GM19397 (cell line): ENCODE results near the gene PDZD11.
A peak's percentile ranks its signal among the peaks of the same experiment; 100 is the strongest.
"Not testable (repeated sequence)": the region's sequence is repeated elsewhere in the genome, so short reads cannot be mapped to it uniquely, and the experiment has no call there.

Source experiments
- ATAC-seq: cut with Tn5 transposase; IDR thresholded peaks from one replicate; pipeline ENCODE4 v1.9.1; 2021; ENCODE audit warnings: mild to moderate bottlenecking, moderate library complexity; ENCODE audit not compliant: unreplicated experiment

PDZD11 gene

DNA sequence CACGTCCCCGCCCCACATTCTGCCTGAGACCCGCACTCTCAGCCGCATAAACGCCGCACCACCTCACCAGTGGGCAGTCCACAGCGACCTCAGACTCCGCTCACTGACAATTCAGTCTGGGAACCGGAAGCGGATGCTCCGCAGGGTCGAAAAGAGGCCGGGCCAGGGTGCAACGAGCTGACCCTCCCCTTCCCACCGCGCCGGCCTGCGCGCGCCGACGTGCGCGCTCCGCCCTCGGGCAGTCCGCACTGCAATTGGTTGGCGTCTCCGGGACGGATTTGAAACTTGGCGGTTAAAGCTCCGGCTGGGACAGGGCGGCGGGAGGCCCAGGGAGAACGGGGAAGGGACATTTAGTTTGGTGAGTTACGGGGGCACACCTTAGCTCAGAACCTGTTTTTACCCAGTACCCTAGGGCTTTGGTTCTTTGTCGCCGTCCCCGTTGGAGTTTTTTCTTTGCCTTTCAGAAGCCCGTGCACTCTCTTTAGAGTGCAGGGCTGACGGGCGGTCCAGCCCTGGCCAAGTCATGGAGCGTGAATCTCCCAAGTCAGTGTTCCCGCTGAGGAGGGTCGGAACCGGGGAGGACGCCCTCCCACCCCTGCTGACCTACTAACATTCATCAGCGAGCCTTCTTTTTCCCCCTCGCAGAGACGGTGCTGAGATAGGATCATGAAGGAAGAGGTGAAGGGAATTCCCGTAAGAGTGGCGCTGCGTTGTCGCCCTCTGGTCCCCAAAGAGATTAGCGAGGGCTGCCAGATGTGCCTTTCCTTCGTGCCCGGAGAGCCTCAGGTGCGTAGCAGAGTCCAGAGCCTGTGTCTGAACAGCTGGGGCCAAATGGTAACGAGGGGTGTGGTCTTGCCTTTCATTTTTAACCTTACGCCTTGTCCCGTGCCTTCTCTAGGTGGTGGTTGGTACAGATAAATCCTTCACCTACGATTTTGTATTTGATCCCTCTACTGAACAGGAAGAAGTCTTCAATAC is at the start of gene PDZD11, which contains the start of gene KIF4A:
Gene PDZD11 (minus strand): TSS at position 135 of the 978 bp plus-strand sequence. CDS start 586 bp downstream, outside the sequence.
Gene KIF4A (plus strand): TSS at position 312 of the 978 bp plus-strand sequence. CDS start 355 bp downstream, at position 667.
- ATAC-seq: peak; percentile 97

- no peak for ATAC-seq
Measured at GRCh38 chrX:70338290-70338689, 48.6 kb upstream of the PDZD11 start.

GRCh38 chrX:70336767-70337166 is 47.0 kb upstream of the PDZD11 start:
- peak; percentile 97 for ATAC-seq

- no peak for ATAC-seq
Measured at GRCh38 chrX:70332600-70332999, 42.9 kb upstream of the PDZD11 start.

DNA sequence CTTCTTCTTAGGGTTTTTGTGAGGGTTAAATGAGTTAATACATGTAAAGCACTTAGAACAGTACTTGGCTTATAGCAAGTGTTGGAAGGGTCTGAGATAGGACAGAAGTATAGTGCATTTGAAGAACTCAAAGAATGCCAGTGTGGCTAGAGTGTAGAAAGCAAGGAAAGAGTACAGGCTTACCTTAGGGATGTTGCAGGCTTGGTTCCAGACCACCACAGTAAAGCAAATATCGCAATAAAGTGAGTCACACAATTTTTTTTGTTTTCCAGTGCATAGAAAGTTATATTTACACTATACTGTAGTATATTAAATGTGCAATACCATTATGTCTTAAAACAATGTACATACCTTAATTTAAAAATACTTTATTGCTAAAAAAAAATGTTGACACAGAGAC is 41.4 kb upstream of the PDZD11 start:
- no peak for ATAC-seq

GRCh38 chrX:70324326-70324725 is 34.6 kb upstream of the PDZD11 start:
- ATAC-seq: no peak

DNA sequence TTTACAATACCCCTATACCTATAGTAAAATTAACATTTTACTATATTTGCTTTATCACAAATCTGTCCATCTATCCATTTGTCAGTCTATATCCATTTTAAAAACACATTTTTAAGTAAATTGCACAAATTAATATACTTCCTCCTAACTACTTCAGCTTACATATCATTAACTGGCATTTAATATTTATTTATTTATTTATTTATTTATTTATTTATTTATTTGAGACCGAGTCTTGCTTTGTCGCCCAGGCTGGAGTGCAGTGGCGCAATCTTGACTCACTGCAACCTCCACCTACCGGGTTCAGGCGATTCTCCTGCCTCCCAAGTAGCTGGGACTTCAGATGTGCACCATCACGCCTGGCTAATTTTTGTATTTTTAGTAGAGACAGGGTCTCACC is 33.9 kb upstream of the PDZD11 start:
- ATAC-seq: not testable (repeated sequence)

DNA sequence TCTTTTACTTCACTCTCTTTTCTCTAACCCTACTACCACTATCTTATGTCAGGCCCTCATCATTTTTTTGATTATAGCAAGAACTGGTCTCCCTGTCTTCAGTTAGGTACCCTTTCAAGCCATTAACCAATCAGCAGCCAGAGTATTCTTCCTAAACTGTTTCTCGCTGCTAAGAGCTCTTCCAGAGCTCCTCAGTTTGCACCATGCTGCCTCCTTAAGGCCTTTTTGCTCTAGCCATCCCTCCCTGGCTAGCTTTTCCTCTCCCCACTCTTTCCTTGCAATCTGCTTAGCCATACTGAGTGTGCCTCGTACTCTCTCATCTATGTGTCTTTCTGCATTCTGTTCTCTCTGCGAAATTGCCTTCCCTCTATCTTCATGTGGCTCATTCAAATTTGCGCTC is 33.1 kb upstream of the PDZD11 start:
- ATAC-seq: no peak

GRCh38 chrX:70313503-70313902 is 23.8 kb upstream of the PDZD11 start:
- ATAC-seq: no peak

GRCh38 chrX:70301716-70302115 is 12.0 kb upstream of the PDZD11 start:
- ATAC-seq: no peak

DNA sequence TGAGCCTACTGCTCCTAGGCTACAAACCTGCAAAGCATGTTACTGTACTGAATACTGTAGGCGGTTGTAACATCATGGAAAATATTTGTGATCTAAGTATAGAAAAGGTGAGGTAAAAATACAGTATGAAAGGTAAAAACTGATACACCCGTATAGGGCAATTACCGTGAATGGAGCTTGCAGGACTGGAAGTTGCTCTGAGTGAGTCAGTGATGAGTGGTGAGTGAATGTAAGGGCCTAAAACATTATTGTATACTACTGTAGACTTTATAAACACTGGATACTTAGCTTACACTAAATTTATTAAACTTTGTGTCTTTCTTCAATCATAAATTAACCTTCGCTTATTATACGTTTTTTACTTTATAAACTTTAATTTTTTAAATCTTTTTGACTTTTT is 3.9 kb upstream of the PDZD11 start:
- ATAC-seq: no peak

GRCh38 chrX:70292788-70293187 is 3.1 kb upstream of the PDZD11 start:
- ATAC-seq: no peak

DNA sequence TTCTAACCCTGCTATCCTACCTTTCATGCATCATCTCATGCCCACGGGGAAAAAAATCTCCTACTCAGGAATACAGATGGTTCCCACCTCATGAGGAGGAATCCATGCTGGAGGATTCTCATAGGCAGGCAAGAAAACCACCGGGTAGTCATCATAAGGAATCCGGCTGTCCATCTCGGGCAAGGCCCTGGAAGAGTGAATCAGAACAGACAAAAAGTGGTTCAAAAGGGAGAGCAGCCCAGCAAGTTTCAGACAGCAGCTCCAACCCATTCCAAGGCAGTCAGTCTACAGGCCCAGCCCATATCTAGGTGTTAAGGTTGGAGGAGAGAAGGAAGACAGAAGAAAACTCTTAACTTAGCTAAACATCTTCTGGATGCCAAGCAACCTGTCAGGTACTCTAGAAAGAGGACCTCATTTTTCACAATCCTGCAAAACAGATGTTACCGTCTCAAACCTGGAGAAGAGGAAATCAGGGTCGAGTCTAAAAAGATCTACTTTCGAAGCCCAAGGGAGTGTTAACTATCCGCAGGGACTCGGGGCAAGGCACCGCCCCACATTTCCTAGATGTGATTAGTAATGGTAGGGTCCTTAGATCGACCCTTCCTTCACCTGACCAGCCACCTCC is 447 bp downstream of the PDZD11 start:
- no peak for ATAC-seq

DNA sequence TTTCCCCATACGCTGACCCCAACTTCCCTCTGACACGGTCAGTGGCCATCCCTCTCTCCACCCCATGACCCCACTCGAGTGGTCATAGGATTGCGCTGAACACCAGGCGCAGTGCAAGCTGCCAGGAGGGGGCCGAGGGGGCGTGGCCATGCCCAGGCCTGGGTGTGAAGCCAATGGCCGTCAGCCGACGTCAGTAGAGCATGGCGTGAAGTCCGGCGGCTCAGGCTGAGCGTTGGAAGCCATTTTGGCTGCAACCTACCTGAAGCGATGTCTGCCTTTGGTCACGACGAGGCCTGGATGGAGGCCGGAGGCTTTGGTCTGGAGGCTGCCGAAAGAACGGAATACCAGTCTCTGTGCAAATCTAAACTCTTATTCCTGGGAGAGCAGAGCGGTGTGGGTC is 7.8 kb downstream of the PDZD11 start, which contains the start of gene RAB41:
Gene RAB41 (plus strand): TSS at position 222 of the 400 bp plus-strand sequence. CDS start 46 bp downstream, at position 268.
- no peak for ATAC-seq

- no peak for ATAC-seq
Measured at GRCh38 chrX:70280573-70280972, 9.2 kb downstream of the PDZD11 start.

GRCh38 chrX:70279081-70279480 is 10.6 kb downstream of the PDZD11 start:
- ATAC-seq: no peak

GRCh38 chrX:70274029-70274428 is 15.7 kb downstream of the PDZD11 start:
- ATAC-seq: not testable (repeated sequence)

DNA sequence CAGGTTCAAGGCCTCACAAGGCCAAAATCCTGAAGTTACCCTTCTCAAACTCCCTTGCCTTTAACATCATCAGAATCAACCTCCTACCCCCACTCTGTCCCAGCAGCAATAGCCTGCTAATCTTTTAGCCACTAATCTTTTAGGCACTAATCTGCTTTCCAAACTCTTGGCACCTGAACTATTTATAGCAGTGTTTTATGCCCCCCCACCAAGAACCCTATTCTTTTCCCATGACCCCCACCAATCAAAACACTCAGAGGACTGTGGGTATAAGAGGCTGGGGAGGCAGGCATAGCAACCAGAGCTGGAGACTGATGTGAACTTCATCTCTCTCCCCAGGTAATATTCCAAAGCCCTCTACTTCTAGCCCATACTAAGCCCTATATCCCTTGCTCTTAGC is 21.7 kb downstream of the PDZD11 start, which contains the start of gene ARR3:
Gene ARR3 (plus strand): TSS at position 301 of the 400 bp plus-strand sequence. CDS start 1,052 bp downstream, outside the sequence.
- ATAC-seq: no peak

DNA sequence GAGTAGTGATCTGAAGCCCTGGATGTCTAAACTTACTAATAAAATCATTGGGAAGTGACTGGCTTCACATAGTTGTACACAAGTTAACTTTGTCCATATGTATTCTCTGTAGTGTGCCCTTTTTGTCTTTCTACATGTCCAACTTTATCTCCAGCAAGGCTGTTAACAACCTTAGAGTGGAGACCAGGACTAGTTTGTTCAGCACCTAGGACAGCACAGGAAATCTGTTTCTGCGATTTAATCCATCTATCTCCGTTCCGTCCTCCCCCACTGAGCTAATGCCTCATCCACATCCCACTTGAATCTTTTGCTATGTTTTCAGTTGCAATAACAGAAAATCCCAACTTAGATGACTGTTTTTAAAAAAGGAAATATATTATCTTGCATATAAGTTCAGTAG is 24.9 kb downstream of the PDZD11 start:
- no peak for ATAC-seq

DNA sequence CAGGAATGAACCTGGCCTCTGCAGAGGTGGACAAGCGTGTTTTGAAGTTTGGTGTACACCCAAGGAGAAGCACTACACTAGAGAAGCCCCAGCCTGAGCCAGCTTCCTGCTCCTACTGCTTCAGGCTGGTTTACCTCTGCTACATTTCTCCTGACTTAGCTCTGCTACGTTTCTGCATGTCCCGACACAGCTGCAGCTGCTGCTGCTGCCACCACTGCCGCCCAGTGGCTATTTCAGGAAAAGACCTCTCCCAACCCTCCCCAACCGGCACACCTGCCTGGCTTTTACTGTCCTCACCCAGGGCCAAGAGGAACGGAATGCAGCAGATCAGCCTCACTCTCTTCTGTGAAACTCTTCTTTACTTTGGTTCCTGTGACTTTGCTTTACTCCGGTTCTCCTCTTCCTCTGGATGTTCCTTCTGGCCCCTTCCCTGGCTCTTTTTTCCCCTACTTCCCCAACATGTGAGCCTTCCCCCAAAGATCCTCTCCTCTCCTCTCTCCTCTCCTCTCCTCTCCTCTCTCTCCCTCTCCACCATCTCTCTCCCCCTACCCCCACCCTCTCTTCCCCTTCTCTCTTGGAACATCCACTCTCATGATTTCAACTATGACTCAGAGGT is 26.7 kb downstream of the PDZD11 start:
- ATAC-seq: peak; percentile 72

GRCh38 chrX:70260104-70260503 is 29.6 kb downstream of the PDZD11 start, which contains the start of gene P2RY4:
P2RY4 (minus strand) TSS chrX:70260204; CDS start chrX:70259624, 580 bp downstream.
- no peak for ATAC-seq
